Measurements from ENCODE around the gene DGLUCY.
"Not testable (repeated sequence)": the region's sequence is repeated elsewhere in the genome, so short reads cannot be mapped to it uniquely, and the experiment has no call there.

DGLUCY gene

DNA sequence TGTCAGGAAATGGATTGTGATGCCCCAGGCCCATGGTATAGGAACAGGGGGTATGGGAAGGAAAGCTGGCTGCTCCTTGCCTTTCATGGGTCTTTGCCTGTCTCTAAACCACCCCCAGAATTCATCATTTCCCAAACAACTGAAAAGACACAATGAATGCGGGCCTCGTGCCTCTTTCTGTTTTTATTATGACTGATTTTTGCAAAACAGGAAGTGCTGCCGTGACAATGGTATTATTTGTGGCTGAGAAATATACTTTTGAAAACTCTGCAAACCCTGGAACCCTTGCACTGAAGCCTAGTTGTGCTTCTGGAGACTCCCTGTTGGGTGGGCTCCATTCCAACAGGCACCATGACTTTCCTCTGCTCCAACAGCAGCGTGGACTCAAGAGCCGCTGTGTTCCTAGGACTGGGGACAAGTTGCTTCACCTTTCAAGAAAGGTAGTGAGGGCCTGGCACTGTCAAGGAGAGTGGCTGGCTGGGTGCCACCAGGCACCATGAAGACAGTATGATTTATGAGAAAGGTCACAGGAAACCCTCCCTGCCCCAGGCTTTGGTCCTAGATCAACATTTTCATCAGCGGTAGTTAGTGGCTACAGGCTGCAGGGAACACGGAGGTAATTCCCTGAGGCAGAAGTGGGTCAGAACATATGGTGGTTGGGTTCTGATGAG, 4.8 kb upstream of the DGLUCY start:
- no peak for DNase-seq (ENCODE audit: low read depth)

- no peak for DNase-seq (ENCODE audit: low read depth)
These were observed 2.4 kb upstream of the DGLUCY start for GRCh38 chr14:91111443-91111842.

DNA sequence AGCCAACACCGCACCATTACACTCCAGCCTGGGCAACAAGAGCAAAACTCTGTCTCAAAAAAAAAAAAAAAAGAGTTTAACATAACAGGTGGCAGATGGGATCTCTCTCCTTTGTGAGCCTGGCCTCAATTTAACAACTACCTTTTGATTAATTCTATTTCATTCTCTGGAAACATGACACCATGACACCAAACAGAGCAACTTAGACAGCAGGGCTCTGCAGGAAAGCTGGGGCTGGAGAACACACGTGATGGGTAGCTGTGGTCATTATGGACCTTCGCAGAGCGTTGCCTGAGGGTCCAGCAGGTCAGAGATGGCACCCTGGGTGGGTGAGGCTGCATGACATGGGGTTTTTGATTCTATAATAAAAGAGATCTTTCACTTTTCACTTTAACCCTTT, 1.7 kb upstream of the DGLUCY start:
- no peak for DNase-seq (ENCODE audit: low read depth)

DNA sequence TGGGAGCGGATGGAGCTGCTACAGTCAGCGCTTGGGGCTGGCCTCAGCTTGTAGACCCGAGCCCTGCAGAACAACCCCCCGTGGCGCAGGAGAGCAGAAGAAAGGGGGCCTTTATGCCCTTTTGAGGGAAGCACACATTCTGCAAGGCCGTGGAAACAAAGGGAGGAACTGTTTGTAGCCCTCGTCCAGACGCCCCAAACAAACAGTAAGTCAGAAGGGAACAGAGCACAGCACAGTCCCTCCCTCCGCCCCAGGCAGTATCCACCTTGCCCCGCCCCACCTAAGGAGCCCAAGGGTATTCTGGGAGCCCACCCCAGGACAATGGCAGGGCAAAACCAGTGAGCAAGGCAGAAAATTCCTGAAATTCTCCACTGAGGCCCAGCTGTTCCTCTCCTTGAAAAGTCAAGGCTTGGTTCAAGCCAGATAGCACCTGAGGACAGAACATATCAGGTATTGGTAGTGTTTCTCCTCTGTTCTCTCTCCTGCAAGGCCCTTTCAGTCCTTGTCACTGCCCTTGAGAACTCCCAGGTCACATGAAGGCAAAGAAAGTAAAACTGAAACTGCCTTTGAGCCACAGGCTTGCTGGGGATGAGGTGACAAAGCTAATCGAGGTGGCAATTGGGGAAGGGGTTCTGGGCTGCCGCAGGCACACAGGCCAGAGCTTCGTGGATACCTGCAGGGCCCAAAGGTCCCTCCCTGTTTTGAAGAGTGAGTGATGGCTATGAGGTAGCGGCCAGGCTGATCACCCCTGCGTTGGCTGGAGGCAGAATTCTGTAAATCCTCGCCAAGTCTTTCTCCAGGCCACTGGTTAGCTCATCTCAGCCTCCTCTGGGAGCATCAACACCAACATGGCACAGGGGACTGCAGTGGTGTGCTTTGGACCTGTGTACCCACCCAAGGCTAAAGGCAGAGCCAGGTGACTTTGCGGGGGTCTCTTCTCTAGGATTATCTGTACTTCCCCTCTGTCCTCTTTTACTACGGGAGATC, 499 bp downstream of the DGLUCY start:
- DNase-seq (ENCODE audit: low read depth): no peak

- DNase-seq (ENCODE audit: low read depth): no peak
These were observed 2.3 kb downstream of the DGLUCY start for GRCh38 chr14:91115986-91116770.

DNA sequence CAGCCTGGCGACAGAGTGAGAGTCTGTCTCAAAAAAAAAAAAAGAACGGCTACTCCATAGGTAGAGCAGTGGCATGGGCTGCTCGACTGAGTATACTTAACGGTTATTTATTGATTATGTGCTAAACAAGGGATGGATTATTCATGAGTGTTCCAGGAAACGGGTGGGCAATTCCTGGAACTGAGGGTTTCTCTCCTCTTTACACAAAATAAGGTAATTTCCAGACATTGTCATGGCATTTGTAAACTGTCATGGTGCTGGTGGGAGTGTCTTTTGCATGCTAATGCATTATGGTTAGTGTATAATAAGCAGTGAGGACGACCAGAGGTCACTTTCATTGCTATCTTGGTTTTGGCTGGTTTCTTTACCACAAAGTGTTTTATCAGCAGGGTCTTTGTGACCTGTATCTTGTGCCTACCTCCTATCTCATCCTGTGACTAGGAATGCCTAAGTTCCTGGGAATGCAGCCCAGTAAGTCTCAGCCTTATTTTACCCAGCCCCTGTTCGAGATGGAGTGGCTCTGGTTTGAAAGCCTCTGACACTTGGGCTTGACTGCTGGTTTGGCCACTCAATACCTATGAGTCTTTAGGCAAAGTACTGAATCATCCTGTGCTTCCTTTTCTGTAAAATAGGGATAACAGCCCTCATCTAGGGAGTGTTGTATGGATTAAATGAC, 3.2 kb downstream of the DGLUCY start:
- DNase-seq (ENCODE audit: low read depth): no peak

- no peak for DNase-seq (ENCODE audit: low read depth)
These were observed 4.1 kb downstream of the DGLUCY start for GRCh38 chr14:91117960-91118359.

GRCh38 chr14:91118511-91119068, 4.7 kb downstream of the DGLUCY start:
- DNase-seq (ENCODE audit: low read depth): no peak

GRCh38 chr14:91119556-91120311, 5.9 kb downstream of the DGLUCY start:
- peak; percentile 58 for DNase-seq (ENCODE audit: low read depth)

- no peak for DNase-seq (ENCODE audit: low read depth)
These were observed 9.3 kb downstream of the DGLUCY start for GRCh38 chr14:91123201-91123600.

DNA sequence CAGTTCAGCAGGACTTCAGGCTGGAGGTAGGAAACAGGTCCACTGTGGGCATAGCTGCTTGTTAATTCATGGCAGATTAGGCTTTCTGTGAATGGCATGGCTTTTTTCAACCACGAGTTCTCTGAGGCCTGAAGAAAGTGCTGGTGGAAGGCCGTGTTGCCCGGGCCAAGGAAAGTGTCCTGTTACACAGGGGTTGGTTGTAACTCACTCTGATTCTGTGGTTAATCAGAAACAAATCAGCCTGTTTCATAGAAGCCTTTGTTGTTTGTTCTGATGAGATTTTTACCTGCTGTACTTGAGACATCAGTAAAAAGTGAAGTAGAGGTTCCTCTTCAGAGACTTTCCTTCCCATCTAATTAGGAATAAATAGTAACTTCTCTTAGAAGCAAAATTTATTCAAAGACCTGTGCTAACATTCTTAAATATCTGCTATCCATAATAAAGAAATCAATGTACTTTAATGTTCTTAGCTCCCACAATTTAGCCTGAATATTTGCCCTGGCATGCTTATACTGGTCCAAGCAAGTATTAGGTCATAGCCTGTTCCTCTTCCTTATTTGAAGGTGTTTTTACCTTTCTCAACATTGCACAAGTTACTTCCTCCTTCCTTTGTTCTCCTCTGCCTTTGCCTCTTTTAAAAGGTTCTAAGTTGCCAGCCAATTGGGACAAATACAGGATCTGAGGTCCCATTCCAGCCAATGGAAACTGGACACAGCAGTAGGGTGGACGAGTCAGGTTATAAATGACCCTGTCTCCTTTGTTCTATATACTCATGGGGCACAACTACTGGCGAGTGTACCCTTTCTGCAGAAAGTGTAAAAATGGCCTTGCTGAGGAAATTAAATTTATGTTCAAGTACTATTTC, 10.8 kb downstream of the DGLUCY start:
- not testable (repeated sequence) for DNase-seq (ENCODE audit: low read depth)

GRCh38 chr14:91125271-91125660, 11.4 kb downstream of the DGLUCY start:
- DNase-seq (ENCODE audit: low read depth): no peak

DNA sequence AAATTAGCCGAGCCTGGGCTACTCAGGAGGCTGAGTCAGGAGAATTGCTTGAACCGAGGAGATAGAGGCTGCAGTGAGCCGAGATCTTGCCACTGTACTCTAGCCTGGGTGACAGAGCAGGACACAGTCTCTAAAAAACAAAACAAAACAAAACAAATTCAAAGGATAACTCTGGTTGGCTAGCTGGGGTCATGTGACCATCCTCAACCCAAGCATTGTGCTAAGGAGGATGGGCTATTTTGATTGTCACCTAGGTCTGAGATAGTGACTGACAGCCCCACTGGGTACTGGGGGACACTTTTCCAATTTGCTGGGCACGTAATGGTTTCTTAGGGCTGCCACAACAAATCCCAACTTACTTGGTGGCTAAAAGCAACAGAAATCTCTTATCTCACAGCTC, 11.9 kb downstream of the DGLUCY start:
- DNase-seq (ENCODE audit: low read depth): no peak

- DNase-seq (ENCODE audit: low read depth): no peak
These were observed 12.9 kb downstream of the DGLUCY start for GRCh38 chr14:91126761-91127160.

DNA sequence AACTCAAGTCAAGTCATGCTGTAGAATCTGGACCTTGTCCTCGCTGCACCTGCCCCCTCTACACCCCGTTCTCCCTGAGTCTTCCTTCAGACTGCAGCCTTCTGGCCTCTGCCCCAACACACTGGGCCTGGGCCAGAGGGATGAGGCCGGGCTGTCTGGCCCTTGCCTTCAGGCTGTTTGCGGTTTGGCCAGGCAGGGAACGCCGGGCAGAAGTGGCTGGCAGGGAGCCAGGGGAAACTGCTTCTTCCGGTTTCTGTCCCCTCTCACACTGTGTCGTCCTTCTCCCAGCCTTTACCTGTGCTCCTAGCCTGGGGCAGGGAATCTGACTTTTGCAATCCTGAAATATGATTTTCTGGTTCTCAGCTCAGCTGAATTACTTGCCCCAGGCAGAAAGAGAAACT, 13.5 kb downstream of the DGLUCY start:
- DNase-seq (ENCODE audit: low read depth): no peak

GRCh38 chr14:91127924-91128323, 14.1 kb downstream of the DGLUCY start:
- no peak for DNase-seq (ENCODE audit: low read depth)

- no peak for DNase-seq (ENCODE audit: low read depth)
These were observed 14.8 kb downstream of the DGLUCY start for GRCh38 chr14:91128699-91129098.

DNA sequence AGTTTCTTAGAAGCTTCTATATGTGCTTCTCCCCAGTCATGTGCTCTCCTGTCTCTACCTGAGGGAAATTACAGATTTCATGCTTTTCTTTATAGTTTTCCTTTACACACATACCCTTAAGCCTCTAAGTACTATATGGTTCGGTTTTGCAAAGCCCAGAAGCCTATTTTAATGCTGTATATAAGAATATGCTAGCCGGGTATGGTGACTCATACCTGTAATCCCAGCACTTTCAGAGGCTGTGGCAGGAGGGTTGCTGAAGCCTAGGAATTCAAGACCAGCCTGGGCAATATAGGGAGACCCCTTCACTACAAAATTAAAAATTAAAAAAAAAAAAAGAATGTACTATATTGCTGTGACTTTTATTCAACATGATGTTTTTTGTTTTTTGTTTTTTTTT, 15.4 kb downstream of the DGLUCY start:
- DNase-seq (ENCODE audit: low read depth): no peak

DNA sequence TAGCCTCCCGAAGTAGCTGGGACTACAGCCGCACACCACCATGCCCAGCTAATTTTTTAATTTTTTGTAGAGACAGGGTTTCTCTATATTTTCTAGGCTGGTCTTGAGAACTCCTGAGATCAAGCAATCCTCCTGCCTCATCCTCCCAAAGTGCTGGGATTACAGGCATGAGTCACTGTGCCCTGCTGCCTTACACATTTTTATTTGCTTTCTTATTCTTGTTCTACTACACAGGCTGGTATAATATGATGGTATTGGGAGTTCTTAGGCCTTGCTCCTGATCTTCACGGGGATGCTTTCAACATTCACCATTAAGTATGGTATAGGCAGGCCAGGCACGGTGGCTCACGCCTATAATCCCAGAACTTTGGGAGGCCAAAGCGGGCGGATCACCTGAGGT, 21.2 kb downstream of the DGLUCY start:
- no peak for DNase-seq (ENCODE audit: low read depth)

Data from GM04504 (cell line).